ENCODE measurements around the gene IFI35. TPM values are rescaled to one million over a fixed set of nuclear protein-coding genes. Genes with fewer than 3 reads are reported as not detected.
A peak's percentile ranks its signal among the peaks of the same experiment; 100 is the strongest.
"Not testable (repeated sequence)": the region's sequence is repeated elsewhere in the genome, so short reads cannot be mapped to it uniquely, and the experiment has no call there.

IFI35 gene
- total RNA-seq, 4 donors from 2014 or later = 21.2 to 36.1 (median 28.8) TPM

DNA sequence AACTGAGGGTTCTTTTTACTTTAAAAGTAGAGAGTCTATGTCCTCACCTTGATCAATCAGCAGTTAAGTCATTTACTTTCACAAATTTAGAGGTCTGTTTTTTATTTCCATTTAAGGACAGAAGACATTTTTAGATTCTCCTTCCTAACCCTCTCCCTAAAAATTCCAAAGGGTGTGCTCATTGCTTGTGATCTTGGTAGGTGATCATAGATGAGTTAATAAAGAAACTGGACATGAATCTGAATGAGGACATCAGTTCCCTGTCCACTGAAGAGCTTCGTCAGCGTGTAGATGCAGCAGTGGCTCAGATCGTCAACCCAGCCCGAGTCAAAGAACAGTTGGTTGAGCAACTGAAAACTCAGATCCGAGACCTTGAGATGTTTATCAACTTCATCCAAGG, 17.4 kb upstream of the IFI35 start:
- H3K9me3 ChIP-seq = no peaks in the 10 kb centered on the region
- H3K27me3 ChIP-seq = no peaks in the 10 kb centered on the region
- no peak overlapping the region for H3K4me3 ChIP-seq
- no peak for DNase-seq (ENCODE audit: extremely low spot score)
- intact Hi-C loops (cut with DNase I) = no loop called here
- TF ChIP-seq EP300 (IDR thresholded peaks at IDR 0.05) (no peak), POLR2AphosphoS5 (IDR thresholded peaks at IDR 0.05) (no peak), POLR2A (IDR thresholded peaks at IDR 0.05; ENCODE audit: low read depth) (no peak)
- TF ChIP-seq, protein P1, sequence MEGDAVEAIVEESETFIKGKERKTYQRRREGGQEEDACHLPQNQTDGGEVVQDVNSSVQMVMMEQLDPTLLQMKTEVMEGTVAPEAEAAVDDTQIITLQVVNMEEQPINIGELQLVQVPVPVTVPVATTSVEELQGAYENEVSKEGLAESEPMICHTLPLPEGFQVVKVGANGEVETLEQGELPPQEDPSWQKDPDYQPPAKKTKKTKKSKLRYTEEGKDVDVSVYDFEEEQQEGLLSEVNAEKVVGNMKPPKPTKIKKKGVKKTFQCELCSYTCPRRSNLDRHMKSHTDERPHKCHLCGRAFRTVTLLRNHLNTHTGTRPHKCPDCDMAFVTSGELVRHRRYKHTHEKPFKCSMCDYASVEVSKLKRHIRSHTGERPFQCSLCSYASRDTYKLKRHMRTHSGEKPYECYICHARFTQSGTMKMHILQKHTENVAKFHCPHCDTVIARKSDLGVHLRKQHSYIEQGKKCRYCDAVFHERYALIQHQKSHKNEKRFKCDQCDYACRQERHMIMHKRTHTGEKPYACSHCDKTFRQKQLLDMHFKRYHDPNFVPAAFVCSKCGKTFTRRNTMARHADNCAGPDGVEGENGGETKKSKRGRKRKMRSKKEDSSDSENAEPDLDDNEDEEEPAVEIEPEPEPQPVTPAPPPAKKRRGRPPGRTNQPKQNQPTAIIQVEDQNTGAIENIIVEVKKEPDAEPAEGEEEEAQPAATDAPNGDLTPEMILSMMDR (IDR thresholded peaks at IDR 0.05) = no peak
- WGBS = 86% methylated on average over 5 of the region's 5 CpGs
- H3K36me3 ChIP-seq = peaks cover 46 to 96% (median 85%) of the 10 kb centered on the region in 4 donors
- H3K27ac ChIP-seq (replicated peaks in 1 of 4) = no peak overlapping the region
- H3K4me1 ChIP-seq = peaks cover 0 to 9% (median 6%) of the 10 kb centered on the region in 4 donors

DNA sequence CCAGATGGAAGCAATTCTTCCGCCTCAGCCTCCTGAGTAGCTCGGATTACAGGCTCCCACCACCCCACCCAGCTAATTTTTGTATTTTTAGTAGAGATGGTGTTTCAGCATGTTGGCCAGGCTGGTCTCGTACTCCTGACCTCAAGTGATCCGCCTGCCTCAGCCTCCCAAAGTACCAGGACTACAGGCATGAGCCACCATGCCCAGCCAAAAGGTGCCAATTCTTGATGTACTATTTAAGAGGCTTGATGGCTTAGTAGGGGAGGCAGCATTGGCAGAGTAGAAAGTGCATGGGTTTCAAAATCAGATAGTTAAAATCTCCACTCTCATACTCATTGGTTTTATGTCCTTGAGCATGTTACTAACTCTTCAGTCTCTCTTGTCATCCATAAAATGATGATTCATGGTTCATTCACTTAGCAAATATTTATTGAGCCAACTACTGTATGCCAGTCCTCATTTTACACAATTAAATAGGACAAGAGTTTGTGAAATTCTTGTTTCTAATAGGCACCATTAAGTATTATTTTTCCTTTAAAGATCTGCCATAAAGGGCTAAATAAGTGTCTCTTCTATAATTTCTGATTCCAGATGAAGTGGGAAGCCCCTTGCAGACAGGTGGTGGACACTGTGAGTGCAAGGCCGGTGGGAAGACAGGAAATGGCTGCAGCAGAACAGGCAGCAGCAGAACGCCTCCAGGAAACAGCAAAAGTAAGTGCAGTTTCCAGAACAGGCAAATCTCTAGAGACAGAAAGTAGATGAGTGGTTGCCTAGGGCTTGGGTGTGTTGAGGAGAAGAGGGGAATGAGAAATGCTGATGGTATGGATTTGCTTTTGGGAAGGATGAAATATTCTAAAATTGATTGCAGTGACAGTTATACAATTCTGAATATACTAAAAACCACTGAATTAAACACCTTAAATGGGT, 16.6 kb upstream of the IFI35 start:
- intact Hi-C loops (cut with DNase I) = no loop called here
- peaks cover 46 to 97% (median 87%) of the 10 kb centered on the region in 4 donors for H3K36me3 ChIP-seq

DNA sequence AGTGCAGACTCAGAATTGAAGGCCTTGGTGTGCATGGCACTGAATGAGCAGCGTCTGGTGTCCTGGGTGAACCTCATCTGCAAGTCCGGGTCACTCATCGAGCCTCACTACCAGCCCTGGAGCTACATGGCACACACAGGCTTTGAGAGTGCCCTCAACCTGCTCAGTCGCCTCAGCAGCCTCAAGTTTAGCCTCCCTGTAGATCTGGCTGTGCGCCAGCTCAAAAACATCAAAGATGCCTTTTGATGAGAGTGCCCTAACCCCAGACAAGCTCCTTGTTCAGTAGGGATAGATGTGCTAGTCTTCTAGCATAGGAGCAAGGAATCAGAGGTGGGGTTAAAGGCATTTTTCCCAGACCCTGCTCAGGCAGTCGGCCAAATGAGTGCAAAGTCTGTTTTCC, 15.1 kb upstream of the IFI35 start:
- H3K36me3 ChIP-seq = peaks cover 39 to 84% (median 76%) of the 10 kb centered on the region in 4 donors
- no peak for DNase-seq (ENCODE audit: extremely low spot score)
- intact Hi-C loops (cut with DNase I) = no loop called here
- 88% methylated on average over 6 of the region's 6 CpGs for WGBS
- H3K9me3 ChIP-seq = no peaks in the 10 kb centered on the region
- H3K27ac ChIP-seq (replicated peaks in 1 of 4) = no peak overlapping the region
- peaks cover 0 to 2% (median 0%) of the 10 kb centered on the region in 4 donors for H3K4me1 ChIP-seq
- TF ChIP-seq, protein P1 (IDR thresholded peaks at IDR 0.05) = no peak
- TF ChIP-seq EP300 (IDR thresholded peaks at IDR 0.05) (no peak), POLR2A (IDR thresholded peaks at IDR 0.05; ENCODE audit: low read depth) (no peak), POLR2AphosphoS5 (IDR thresholded peaks at IDR 0.05) (no peak)
- no peak overlapping the region for H3K4me3 ChIP-seq
- no peaks in the 10 kb centered on the region for H3K27me3 ChIP-seq

More for the DNA sequence above, 16.6 kb upstream of the IFI35 start:
- H3K9me3 ChIP-seq = no peaks in the 10 kb centered on the region
- no peak for DNase-seq (ENCODE audit: extremely low spot score)
- no peak overlapping the region for H3K27ac ChIP-seq (replicated peaks in 1 of 4)
- TF ChIP-seq POLR2AphosphoS5 (IDR thresholded peaks at IDR 0.05) (no peak), EP300 (IDR thresholded peaks at IDR 0.05) (no peak), POLR2A (IDR thresholded peaks at IDR 0.05; ENCODE audit: low read depth) (no peak)
- TF ChIP-seq, protein P1 (IDR thresholded peaks at IDR 0.05) = no peak
- peaks cover 0 to 5% (median 3%) of the 10 kb centered on the region in 4 donors for H3K4me1 ChIP-seq
- H3K27me3 ChIP-seq = no peaks in the 10 kb centered on the region
- H3K4me3 ChIP-seq = no peak overlapping the region
- WGBS = 86% methylated on average over 6 of the region's 6 CpGs

- DNase-seq (ENCODE audit: extremely low spot score) = no peak
- 63% methylated on average over 5 of the region's 5 CpGs for WGBS
- no peaks in the 10 kb centered on the region for H3K9me3 ChIP-seq
- TF ChIP-seq EP300 (IDR thresholded peaks at IDR 0.05) (no peak), POLR2A (IDR thresholded peaks at IDR 0.05; ENCODE audit: low read depth) (no peak), POLR2AphosphoS5 (IDR thresholded peaks at IDR 0.05) (peak in 1 of 2 donors; percentile 25)
- intact Hi-C loops (cut with DNase I) = no loop called here
- H3K4me3 ChIP-seq = no peak overlapping the region
- H3K27ac ChIP-seq (replicated peaks in 1 of 4) = no peak overlapping the region
- H3K4me1 ChIP-seq = peaks cover 7 to 8% (median 7%) of the 10 kb centered on the region in 4 donors
- H3K36me3 ChIP-seq = peaks cover 26 to 70% (median 62%) of the 10 kb centered on the region in 4 donors
- no peaks in the 10 kb centered on the region for H3K27me3 ChIP-seq
Measured at GRCh38 chr17:42992872-42993271, 13.7 kb upstream of the IFI35 start.

DNA sequence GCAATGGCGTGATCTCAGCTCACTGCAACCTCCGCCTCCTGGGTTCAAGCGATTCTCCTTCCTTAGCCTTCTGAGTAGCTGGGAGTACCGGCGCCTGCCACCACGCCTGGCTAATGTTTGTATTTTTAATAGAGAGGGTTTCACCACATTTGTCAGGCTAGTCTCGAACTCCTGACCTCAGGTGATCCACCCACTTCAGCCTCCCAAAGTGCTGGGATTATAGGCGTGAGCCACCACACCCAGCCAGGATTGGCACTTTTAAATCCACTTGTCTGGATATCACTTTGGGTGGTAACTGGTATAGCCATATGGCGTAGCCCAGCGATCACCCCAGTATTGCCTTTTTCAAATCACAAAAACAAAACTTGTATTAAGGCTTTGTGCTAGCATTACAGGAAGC, 12.7 kb upstream of the IFI35 start:
- WGBS = 86% methylated on average over 10 of the region's 10 CpGs

More for the DNA sequence above, 12.7 kb upstream of the IFI35 start:
- Histone ChIP-seq H3K36me3 (peaks cover 17 to 60% (median 52%) of the 10 kb centered on the region in 4 donors), H3K4me1 (peaks cover 7 to 11% (median 11%) of the 10 kb centered on the region in 4 donors)
- H3K27ac ChIP-seq (replicated peaks in 1 of 4); H3K27me3 ChIP-seq; H3K9me3 ChIP-seq; intact Hi-C loops (cut with DNase I); H3K4me3 ChIP-seq; DNase-seq (ENCODE audit: extremely low spot score): not testable (repeated sequence)

Measured in esophagus muscularis mucosa (tissue), 4 donors.